ENCODE results near the gene CUX1. TPM values are rescaled to one million over a fixed set of nuclear protein-coding genes. Genes with fewer than 3 reads are reported as not detected.

CUX1 gene
- total RNA-seq, 2 donors from 2014 or later = 42.0 to 47.5 TPM

GRCh38 chr7:101890749-101891523 is 73.5 kb downstream of the CUX1 start:
- H3K4me1 ChIP-seq = peaks cover 2% of the 10 kb centered on the region
- no peak overlapping the region for H3K27ac ChIP-seq
- H3K9me3 ChIP-seq = no peaks in the 10 kb centered on the region
- no peak overlapping the region for H3K4me3 ChIP-seq
- no peak for ATAC-seq
- 84 to 88% methylated on average over 7 of the region's 7 CpGs for WGBS, 2 donors
- no peak for DNase-seq
- TF ChIP-seq POLR2A (IDR thresholded peaks at IDR 0.05) (no peak), CTCF (IDR thresholded peaks at IDR 0.05) (no peak)
- H3K27me3 ChIP-seq = no peaks in the 10 kb centered on the region
- H3K36me3 ChIP-seq (replicated peaks in 1 of 2; ENCODE audit: insufficient read depth in 1 of 2, low read depth in 2 of 2) = no peaks in the 10 kb centered on the region
- intact Hi-C loops (cut with DNase I) = no loop called here

DNA sequence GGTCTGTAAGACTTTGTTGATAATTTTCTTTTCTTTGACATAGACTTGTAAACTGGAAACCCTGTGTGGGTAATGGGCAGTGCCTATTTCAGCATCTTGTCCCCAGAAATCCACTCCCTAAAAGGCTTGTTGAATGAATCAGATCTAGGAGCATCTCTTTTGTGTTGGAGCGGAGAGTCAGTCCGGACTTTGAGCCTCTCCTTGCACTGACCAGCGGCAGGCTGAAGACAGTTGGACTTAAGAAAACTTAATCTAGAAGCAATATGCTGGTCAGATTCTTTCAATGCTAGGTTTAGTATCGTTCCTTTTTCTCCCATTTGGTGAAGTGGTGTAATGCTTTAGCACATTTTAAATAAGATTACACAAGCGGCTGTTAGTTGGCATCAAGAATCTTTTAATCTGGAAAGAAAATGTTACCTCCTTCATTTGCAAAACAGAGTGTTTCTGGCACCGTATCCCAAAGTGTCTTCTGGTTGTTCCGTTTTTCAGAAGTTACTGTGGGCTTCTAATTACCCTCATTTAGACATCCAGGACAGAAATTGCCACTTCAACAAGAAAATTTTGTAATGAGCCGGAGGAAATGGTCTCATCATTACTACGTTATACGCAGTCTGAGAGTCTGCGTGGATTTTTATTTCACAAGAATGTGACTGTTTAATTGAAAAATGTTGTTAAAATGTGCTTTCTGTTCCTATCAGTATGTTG is 74.7 kb downstream of the CUX1 start:
- no peaks in the 10 kb centered on the region for H3K27me3 ChIP-seq
- 83 to 86% methylated on average over 11 of the region's 11 CpGs for WGBS, 2 donors
- TF ChIP-seq POLR2A (IDR thresholded peaks at IDR 0.05) (no peak), CTCF (IDR thresholded peaks at IDR 0.05) (no peak)
- H3K27ac ChIP-seq = no peak overlapping the region
- DNase-seq (no peak), ATAC-seq (no peak)
- no peaks in the 10 kb centered on the region for H3K36me3 ChIP-seq (replicated peaks in 1 of 2; ENCODE audit: insufficient read depth in 1 of 2, low read depth in 2 of 2)
- H3K9me3 ChIP-seq = no peaks in the 10 kb centered on the region
- H3K4me3 ChIP-seq = no peak overlapping the region
- intact Hi-C loops (cut with DNase I) = no loop called here
- no peaks in the 10 kb centered on the region for H3K4me1 ChIP-seq

DNA sequence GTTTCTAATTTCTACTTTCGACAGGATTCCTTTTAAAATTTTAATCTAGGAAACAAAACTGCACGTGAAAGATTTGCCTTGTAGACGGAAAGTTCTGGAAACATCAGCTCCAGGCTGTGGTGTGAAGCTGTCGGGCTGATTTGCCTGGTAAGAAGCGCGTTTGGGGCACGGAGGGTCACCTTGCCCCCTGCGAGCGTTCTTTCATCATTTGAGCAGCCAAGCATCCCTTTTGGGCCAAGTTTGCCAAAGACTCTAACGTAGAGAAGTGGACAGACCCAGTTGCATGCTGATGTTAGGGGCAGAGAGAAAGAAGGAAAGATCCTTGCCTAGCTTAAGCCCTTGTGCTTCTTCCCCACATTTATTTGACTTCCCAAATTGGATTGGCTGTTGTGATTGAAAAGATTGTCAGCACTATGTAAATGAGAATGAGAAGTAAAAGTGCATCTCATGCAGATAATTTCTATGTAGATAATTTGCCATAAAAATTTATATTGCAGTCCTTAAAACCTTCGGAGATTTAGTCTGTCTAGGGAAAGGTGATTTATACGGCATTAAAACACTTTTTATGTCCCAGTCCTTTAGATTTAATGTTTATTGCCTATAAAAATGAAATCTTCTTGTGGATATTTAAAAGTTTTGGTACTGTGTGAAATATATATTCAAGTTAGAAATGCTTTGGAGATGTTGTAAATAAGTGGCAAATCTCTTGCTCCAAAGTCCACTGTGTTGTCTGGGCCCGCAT is 76.1 kb downstream of the CUX1 start:
- Histone ChIP-seq H3K4me3 (no peak overlapping the region), H3K9me3 (no peaks in the 10 kb centered on the region), H3K4me1 (no peaks in the 10 kb centered on the region), H3K27ac (no peak overlapping the region), H3K36me3 (replicated peaks in 1 of 2; ENCODE audit: insufficient read depth in 1 of 2, low read depth in 2 of 2) (no peaks in the 10 kb centered on the region), H3K27me3 (no peaks in the 10 kb centered on the region)
- 91 to 92% methylated on average over 13 of the region's 13 CpGs for WGBS, 2 donors
- intact Hi-C loops (cut with DNase I) = no loop called here
- no peak for DNase-seq
- ATAC-seq = no peak
- TF ChIP-seq POLR2A (IDR thresholded peaks at IDR 0.05) (no peak), CTCF (IDR thresholded peaks at IDR 0.05) (no peak)

GRCh38 chr7:101896316-101896715 is 78.9 kb downstream of the CUX1 start:
- no peak overlapping the region for H3K4me3 ChIP-seq
- H3K4me1 ChIP-seq = no peaks in the 10 kb centered on the region
- H3K9me3 ChIP-seq = no peaks in the 10 kb centered on the region
- intact Hi-C loops (cut with DNase I) = no loop called here
- no peaks in the 10 kb centered on the region for H3K36me3 ChIP-seq (replicated peaks in 1 of 2; ENCODE audit: insufficient read depth in 1 of 2, low read depth in 2 of 2)
- ATAC-seq (no peak), DNase-seq (no peak)
- H3K27me3 ChIP-seq = no peaks in the 10 kb centered on the region
- WGBS, 2 donors = 90 to 94% methylated on average over 9 of the region's 9 CpGs
- no peak overlapping the region for H3K27ac ChIP-seq
- TF ChIP-seq POLR2A (IDR thresholded peaks at IDR 0.05) = no peak
- no peak for TF ChIP-seq CTCF (IDR thresholded peaks at IDR 0.05)

All from body of pancreas (tissue), 4 donors.